ENCODE data around the gene RHOB. TPM values are rescaled to one million over a fixed set of nuclear protein-coding genes. Genes with fewer than 3 reads are reported as not detected.

The RHOB gene
- total and polyA plus RNA-seq, 2 of the 13 experiments (the other 11 are each of a cell fraction or from before 2014, with no cell fraction given): 192 to 268 TPM

DNA sequence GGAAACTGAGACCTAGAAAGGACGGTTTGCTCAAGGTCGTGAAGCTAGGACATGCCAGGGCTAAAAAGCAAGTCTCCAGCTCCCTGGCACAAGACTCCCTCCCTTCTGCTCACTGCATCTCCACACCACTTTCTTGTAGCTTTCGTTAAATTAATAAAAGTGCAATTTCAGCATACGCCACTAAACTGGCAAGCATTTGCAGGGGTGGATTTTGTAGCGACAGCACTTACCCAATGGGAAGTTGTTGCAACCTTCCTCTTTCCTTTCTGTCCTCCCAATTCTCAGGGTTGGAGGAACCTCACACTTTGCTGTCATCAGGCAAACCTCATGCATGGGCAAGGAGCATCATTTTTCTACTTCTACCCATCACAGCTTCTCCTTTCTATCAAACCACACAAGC lies 7.4 kb upstream of the RHOB start (continued):
- TF ChIP-seq KAT8 (CRISPR knock-in tag; IDR thresholded peaks at IDR 0.05) (no peak), RFX5 (IDR thresholded peaks at IDR 0.05; ENCODE audit: low read depth, low read length) (no peak)

DNA sequence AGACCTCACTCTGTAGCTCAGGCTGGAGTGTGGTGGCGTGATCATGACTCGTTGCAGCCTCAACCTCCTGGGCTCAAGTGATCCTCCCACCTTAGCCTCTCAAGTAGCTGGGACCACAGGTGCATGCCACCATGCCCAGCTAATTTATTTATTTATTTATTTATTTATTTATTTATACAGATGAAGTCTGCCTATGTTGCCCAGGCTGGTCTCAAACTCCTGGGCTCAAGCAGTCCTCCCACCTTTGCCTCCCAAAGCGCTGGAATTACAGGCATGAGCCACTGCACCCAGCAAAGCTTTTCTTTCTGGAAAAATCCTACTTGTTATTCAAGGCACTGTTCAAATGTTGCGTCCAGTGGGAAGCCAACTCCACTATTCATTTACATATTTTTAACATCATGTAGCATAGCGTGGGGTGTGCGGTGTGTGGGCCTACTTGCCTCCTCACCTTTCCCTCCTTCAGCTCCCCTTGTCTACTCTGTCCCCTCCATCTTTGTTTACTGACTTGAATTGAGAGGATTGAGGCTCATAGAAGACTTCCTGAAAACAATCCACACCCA lies 6.8 kb upstream of the RHOB start:
- H3K9me3 ChIP-seq (ENCODE audit: low read length): no peaks in the 10 kb centered on the region
- WGBS (ENCODE audit: low lambda C conversion rate): 90% methylated on average over 6 of the region's 6 CpGs
- no TSS peak for BruUV-seq (replicated peaks)
- no peak overlapping the region for H3K27ac ChIP-seq (ENCODE audit: extremely low read length, insufficient read depth, low read length)
- CTCF ChIA-PET (ENCODE audit: low intra/inter-chr PET ratio, low total read pairs): no interaction called here
- H3K4me2 ChIP-seq (ENCODE audit: low read depth, low read length): no peak overlapping the region
- peaks cover 53% of the 10 kb centered on the region for H3K4me1 ChIP-seq (ENCODE audit: insufficient read depth, low read length)
- no peak overlapping the region for H3K9ac ChIP-seq (ENCODE audit: insufficient read depth, low read depth, low read length)
- in situ Hi-C loops (cut with HindIII; ENCODE audit: extremely low pct_ligation_motif_present, low pct_unique_long_range_greater_than_20kb): no loop called here
- no peak for ATAC-seq
- H4K20me1 ChIP-seq (ENCODE audit: insufficient read depth, low read length): no peaks in the 10 kb centered on the region
- FAIRE-seq: no peak
- H3K36me3 ChIP-seq (replicated peaks in 1 of 2; ENCODE audit: control insufficient read depth in 1 of 2, insufficient read depth in 2 of 2, low read length in 2 of 2): no peaks in the 10 kb centered on the region
- no peaks in the 10 kb centered on the region for H3K27me3 ChIP-seq (ENCODE audit: control insufficient read depth in 1 of 2, insufficient read depth in 2 of 2, low read length in 2 of 2)
- H3K4me3 ChIP-seq (replicated peaks in 1 of 3; ENCODE audit: insufficient read depth in 1 of 3, low read depth in 2 of 3, low read length in 3 of 3): no peak overlapping the region
- POLR2A ChIA-PET: interaction anchor here (1.1 to 6.5 kb wide), 16 partner anchors 9 to 211 kb away, joined by 3 to 185 read pairs (median 17); partner anchors contain the start of genes HS1BP3 and RHOB
- no peak for DNase-seq (ENCODE audit: low spot score)
- no peak overlapping the region for H2AFZ ChIP-seq (ENCODE audit: low read length)
- peaks cover 1% of the 10 kb centered on the region for H3K79me2 ChIP-seq (ENCODE audit: insufficient read depth, low read length)
- intact Hi-C loops (cut with micrococcal nuclease; ENCODE audit: unreplicated experiment): no loop called here
- no peak for TF ChIP-seq FIP1L1 (IDR thresholded peaks at IDR 0.05; ENCODE audit: borderline replicate concordance, insufficient read depth, low read depth, low read length)
- TF ChIP-seq KLF9 (CRISPR knock-in tag; IDR thresholded peaks at IDR 0.05; ENCODE audit: low read depth): no peak
- no peak for TF ChIP-seq KAT8 (CRISPR knock-in tag; IDR thresholded peaks at IDR 0.05)
- TF ChIP-seq, protein P1, sequence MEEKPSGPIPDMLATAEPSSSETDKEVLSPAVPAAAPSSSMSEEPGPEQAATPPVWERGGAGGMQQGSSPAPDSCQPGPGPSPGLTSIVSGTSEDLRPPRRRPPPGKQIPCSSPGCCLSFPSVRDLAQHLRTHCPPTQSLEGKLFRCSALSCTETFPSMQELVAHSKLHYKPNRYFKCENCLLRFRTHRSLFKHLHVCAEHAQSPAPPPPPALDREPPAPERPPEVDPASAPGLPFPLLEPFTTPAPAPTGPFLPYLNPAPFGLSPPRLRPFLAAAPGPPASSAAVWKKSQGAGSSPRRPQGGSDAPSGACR (CRISPR knock-in tag; IDR thresholded peaks at IDR 0.05): no peak
- TF ChIP-seq ZNF468 (CRISPR knock-in tag; IDR thresholded peaks at IDR 0.05): no peak
- TF ChIP-seq, protein P2, sequence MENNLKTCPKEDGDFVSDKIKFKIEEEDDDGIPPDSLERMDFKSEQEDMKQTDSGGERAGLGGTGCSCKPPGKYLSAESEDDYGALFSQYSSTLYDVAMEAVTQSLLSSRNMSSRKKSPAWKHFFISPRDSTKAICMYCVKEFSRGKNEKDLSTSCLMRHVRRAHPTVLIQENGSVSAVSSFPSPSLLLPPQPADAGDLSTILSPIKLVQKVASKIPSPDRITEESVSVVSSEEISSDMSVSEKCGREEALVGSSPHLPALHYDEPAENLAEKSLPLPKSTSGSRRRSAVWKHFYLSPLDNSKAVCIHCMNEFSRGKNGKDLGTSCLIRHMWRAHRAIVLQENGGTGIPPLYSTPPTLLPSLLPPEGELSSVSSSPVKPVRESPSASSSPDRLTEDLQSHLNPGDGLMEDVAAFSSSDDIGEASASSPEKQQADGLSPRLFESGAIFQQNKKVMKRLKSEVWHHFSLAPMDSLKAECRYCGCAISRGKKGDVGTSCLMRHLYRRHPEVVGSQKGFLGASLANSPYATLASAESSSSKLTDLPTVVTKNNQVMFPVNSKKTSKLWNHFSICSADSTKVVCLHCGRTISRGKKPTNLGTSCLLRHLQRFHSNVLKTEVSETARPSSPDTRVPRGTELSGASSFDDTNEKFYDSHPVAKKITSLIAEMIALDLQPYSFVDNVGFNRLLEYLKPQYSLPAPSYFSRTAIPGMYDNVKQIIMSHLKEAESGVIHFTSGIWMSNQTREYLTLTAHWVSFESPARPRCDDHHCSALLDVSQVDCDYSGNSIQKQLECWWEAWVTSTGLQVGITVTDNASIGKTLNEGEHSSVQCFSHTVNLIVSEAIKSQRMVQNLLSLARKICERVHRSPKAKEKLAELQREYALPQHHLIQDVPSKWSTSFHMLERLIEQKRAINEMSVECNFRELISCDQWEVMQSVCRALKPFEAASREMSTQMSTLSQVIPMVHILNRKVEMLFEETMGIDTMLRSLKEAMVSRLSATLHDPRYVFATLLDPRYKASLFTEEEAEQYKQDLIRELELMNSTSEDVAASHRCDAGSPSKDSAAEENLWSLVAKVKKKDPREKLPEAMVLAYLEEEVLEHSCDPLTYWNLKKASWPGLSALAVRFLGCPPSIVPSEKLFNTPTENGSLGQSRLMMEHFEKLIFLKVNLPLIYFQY (CRISPR knock-in tag; IDR thresholded peaks at IDR 0.05; ENCODE audit: borderline replicate concordance): no peak
- TF ChIP-seq ZBTB42 (CRISPR knock-in tag; IDR thresholded peaks at IDR 0.05): no peak
- no peak for TF ChIP-seq MAFK (conservative IDR thresholded peaks at IDR 0.05 in 1 of 2, IDR thresholded peaks at IDR 0.05 in 1 of 2; ENCODE audit: low read length in 2 of 2)
- no peak for TF ChIP-seq ZNF616 (CRISPR knock-in tag; IDR thresholded peaks at IDR 0.05; ENCODE audit: low read depth)
- no peak for TF ChIP-seq POGZ (CRISPR knock-in tag; IDR thresholded peaks at IDR 0.05)
- TF ChIP-seq EED (CRISPR knock-in tag; IDR thresholded peaks at IDR 0.05): no peak
- no peak for TF ChIP-seq ZNF563 (CRISPR knock-in tag; IDR thresholded peaks at IDR 0.05)
- TF ChIP-seq ZNF564 (CRISPR knock-in tag; IDR thresholded peaks at IDR 0.05): no peak
- no peak for TF ChIP-seq ZNF451 (CRISPR knock-in tag; IDR thresholded peaks at IDR 0.05)
- no peak for TF ChIP-seq ZNF335 (CRISPR knock-in tag; IDR thresholded peaks at IDR 0.05)
- TF ChIP-seq, protein P3, sequence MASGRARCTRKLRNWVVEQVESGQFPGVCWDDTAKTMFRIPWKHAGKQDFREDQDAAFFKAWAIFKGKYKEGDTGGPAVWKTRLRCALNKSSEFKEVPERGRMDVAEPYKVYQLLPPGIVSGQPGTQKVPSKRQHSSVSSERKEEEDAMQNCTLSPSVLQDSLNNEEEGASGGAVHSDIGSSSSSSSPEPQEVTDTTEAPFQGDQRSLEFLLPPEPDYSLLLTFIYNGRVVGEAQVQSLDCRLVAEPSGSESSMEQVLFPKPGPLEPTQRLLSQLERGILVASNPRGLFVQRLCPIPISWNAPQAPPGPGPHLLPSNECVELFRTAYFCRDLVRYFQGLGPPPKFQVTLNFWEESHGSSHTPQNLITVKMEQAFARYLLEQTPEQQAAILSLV (CRISPR knock-in tag; IDR thresholded peaks at IDR 0.05; ENCODE audit: borderline replicate concordance): no peak
- no peak for TF ChIP-seq AGO1 (IDR thresholded peaks at IDR 0.05; ENCODE audit: low read depth, low read length, poor library complexity, severe bottlenecking)
- no peak for TF ChIP-seq SUZ12 (IDR thresholded peaks at IDR 0.05; ENCODE audit: low read depth, low read length)
